NCI-H446 treated with DMSO at 0.1 percent for 48 hours (cell line): ENCODE measurements around the gene LATS2.

Experiments used
- DNase-seq: peaks from one replicate; lab custom pipeline; 2025; lab: John Stamatoyannopoulos, UW

The LATS2 gene

GRCh38 chr13:21015284-21015683 is 46.1 kb downstream of the LATS2 start:
- no peak for DNase-seq

GRCh38 chr13:21014502-21015170 is 46.8 kb downstream of the LATS2 start:
- DNase-seq = peak; percentile 90

GRCh38 chr13:21014139-21014501 is 47.3 kb downstream of the LATS2 start:
- no peak for DNase-seq

GRCh38 chr13:21013682-21014038 is 47.7 kb downstream of the LATS2 start:
- DNase-seq = no peak

GRCh38 chr13:21012841-21013681 is 48.3 kb downstream of the LATS2 start:
- DNase-seq = peak; percentile 86

- DNase-seq = no peak
Measured at GRCh38 chr13:21012211-21012610, 49.2 kb downstream of the LATS2 start.

GRCh38 chr13:21011378-21011777 is 50.0 kb downstream of the LATS2 start:
- no peak for DNase-seq

- no peak for DNase-seq
Measured at GRCh38 chr13:21010621-21011020, 50.8 kb downstream of the LATS2 start.

GRCh38 chr13:21009036-21009435 is 52.4 kb downstream of the LATS2 start:
- DNase-seq = no peak

GRCh38 chr13:21008026-21008425 is 53.4 kb downstream of the LATS2 start:
- DNase-seq = no peak

GRCh38 chr13:21006141-21007005 is 55.0 kb downstream of the LATS2 start:
- DNase-seq = peak; percentile 57

- no peak for DNase-seq
Measured at GRCh38 chr13:21005193-21005592, 56.2 kb downstream of the LATS2 start.

- no peak for DNase-seq
Measured at GRCh38 chr13:21001471-21001870, 59.9 kb downstream of the LATS2 start.

- DNase-seq = no peak
Measured at GRCh38 chr13:21000647-21001046, 60.7 kb downstream of the LATS2 start.

GRCh38 chr13:20998649-20999415 is 62.6 kb downstream of the LATS2 start:
- no peak for DNase-seq

GRCh38 chr13:20997301-20998161 is 63.9 kb downstream of the LATS2 start:
- DNase-seq = no peak

GRCh38 chr13:20995245-20995838 is 66.0 kb downstream of the LATS2 start:
- no peak for DNase-seq

- no peak for DNase-seq
Measured at GRCh38 chr13:20994441-20994821, 67.0 kb downstream of the LATS2 start.

- DNase-seq = no peak
Measured at GRCh38 chr13:20993661-20994440, 67.5 kb downstream of the LATS2 start.

GRCh38 chr13:20993211-20993610 is 68.2 kb downstream of the LATS2 start:
- DNase-seq = no peak
